K562 (cell line): ENCODE measurements around the gene FITM1. TPM values are rescaled to one million over a fixed set of nuclear protein-coding genes. Genes with fewer than 3 reads are reported as not detected.
A peak's percentile ranks its signal among the peaks of the same experiment; 100 is the strongest.

Source experiments
- ARID3B ChIP-seq: fragments of 250-450 bp; sonication (Bioruptor Pico); IDR thresholded peaks from 2 replicates; pipeline ENCODE4 v1.4.0; 2020; ENCODE audit warnings: borderline replicate concordance
- CBFA2T2 ChIP-seq: fragments of 450-650 bp; conservative IDR thresholded peaks from 2 replicates; pipeline ENCODE4 v1.6.1; 2017; ENCODE audit warnings: mild to moderate bottlenecking
- CEBPB ChIP-seq: fragments of 450-650 bp; IDR thresholded peaks from 2 replicates; pipeline ENCODE4 v1.6.1; 2016; ENCODE audit warnings: missing genetic modification characterization, missing compliant biosample characterization
- CSDE1 ChIP-seq, 2 experiments: fragments of 450-650 bp; IDR thresholded peaks; 2 replicates each; pipeline ENCODE4 v1.6.1; 2016; ENCODE audit warnings: mild to moderate bottlenecking in 1 of 2
- E4F1 ChIP-seq: fragments of 250-450 bp; sonication (Bioruptor Pico); IDR thresholded peaks from 2 replicates; pipeline ENCODE4 v1.5.0; 2021; ENCODE audit warnings: mild to moderate bottlenecking, borderline replicate concordance
- KAT8 ChIP-seq: fragments of 450-650 bp; IDR thresholded peaks from 2 replicates; pipeline ENCODE4 v1.6.1; 2016; ENCODE audit warnings: low read depth, mild to moderate bottlenecking
- KDM4B ChIP-seq, 2 experiments: fragments of 450-650 bp in 1 of 2; sonication (generic) in 1 of 2; IDR thresholded peaks; 2 replicates each; pipeline ENCODE4 v1.6.1; 2016 to 2017; ENCODE audit warnings: borderline replicate concordance in 2 of 2, antibody characterized with exemption in 1 of 2, low read depth in 1 of 2, mild to moderate bottlenecking in 1 of 2
- MEF2D ChIP-seq: conservative IDR thresholded peaks from 2 replicates; pipeline ENCODE4 v1.6.1; 2016; ENCODE audit warnings: low read depth, missing genetic modification characterization, missing compliant biosample characterization
- PREB ChIP-seq: sonication (generic); formaldehyde crosslinking; IDR thresholded peaks from 2 replicates; pipeline ENCODE4 v1.8.1; 2023; ENCODE audit warnings: mild to moderate bottlenecking, missing genetic modification reagents
- SIRT6 ChIP-seq: IDR thresholded peaks from one replicate; pipeline ENCODE4 v1.6.1; 2012; ENCODE audit warnings: low read depth, mild to moderate bottlenecking, control low read depth, inconsistent platforms, low read length, moderate library complexity
- SMAD1 ChIP-seq: fragments of 150-350 bp; IDR thresholded peaks from 2 replicates; pipeline ENCODE4 v1.6.1; 2014; ENCODE audit warnings: low read length, low read depth; ENCODE audit not compliant: partially characterized antibody
- TAF9B ChIP-seq: fragments of 450-650 bp; IDR thresholded peaks from 2 replicates; pipeline ENCODE4 v1.6.1; 2018; ENCODE audit warnings: mild to moderate bottlenecking; ENCODE audit not compliant: partially characterized antibody
- YY1 ChIP-seq, 3 experiments: IDR thresholded peaks; 2 replicates each; pipeline ENCODE4 v1.6.1; 2011; ENCODE audit warnings: low read length in 2 of 3, mild to moderate bottlenecking in 2 of 3, moderate library complexity in 2 of 3, borderline replicate concordance in 1 of 3, control low read depth in 1 of 3, low read depth in 1 of 3; ENCODE audit not compliant: insufficient read depth in 3 of 3, insufficient replicate concordance in 2 of 3, control insufficient read depth in 1 of 3, insufficient read length in 1 of 3; ENCODE audit errors: extremely low read depth in 1 of 3
- ZC3H4 ChIP-seq: sonication (generic); formaldehyde crosslinking; IDR thresholded peaks from 2 replicates; pipeline ENCODE4 v1.9.0; 2021; ENCODE audit warnings: missing genetic modification reagents, borderline replicate concordance
- ZNF592 ChIP-seq: fragments of 450-650 bp; IDR thresholded peaks from 2 replicates; pipeline ENCODE4 v1.6.1; 2017; ENCODE audit warnings: antibody characterized with exemption, mild to moderate bottlenecking
- ZNF76 ChIP-seq: fragments of 250-450 bp; sonication (Bioruptor Pico); IDR thresholded peaks from 2 replicates; pipeline ENCODE4 v1.4.0; 2020; ENCODE audit warnings: mild to moderate bottlenecking, moderate library complexity, borderline replicate concordance
- ZNF778 ChIP-seq: fragments of 450-650 bp; formaldehyde crosslinking; IDR thresholded peaks from 2 replicates; pipeline ENCODE4 v1.4.0; 2020; ENCODE audit warnings: mild to moderate bottlenecking, moderate library complexity
- ZNF830 ChIP-seq: fragments of 250-450 bp; sonication (Bioruptor Pico); IDR thresholded peaks from 2 replicates; pipeline ENCODE4 v1.5.0; 2021; ENCODE audit warnings: mild to moderate bottlenecking
- polyA plus RNA-seq, 8 experiments: library from polyadenylated mRNA; depleted of rRNA in 4 of 8; stranded (reverse) in 5 of 8; unstranded in 3 of 8; fragments of >200 nt; fragmentation: Nextera tagmentation in 2 of 8; fragmentation: Illumina TruSeq in 1 of 8; extraction: Ambion mirVana in 2 of 8; extraction: Trizol in 1 of 8; gene quantifications; 2 replicates each; pipeline versions ENCODE4 v1.2.1 to v1.2.3, GENCODE V29; 2011 to 2014; ENCODE audit warnings: inconsistent platforms in 1 of 8, missing spikeins in 1 of 8
- total RNA-seq, 7 experiments: library from RNA; depleted of rRNA in 6 of 7; stranded (reverse); fragments of >200 nt in 6 of 7; fragmentation: Illumina TruSeq in 2 of 7; extraction: Trizol in 2 of 7; gene quantifications; 2 replicates each; pipeline versions ENCODE4 v1.2.1 to v1.2.3, GENCODE V29; 2011 to 2021; ENCODE audit warnings: low replicate concordance in 1 of 7

The FITM1 gene
- total and polyA plus RNA-seq, 9 of the 15 experiments (the other 6 are each of a cell fraction or from before 2014, with no cell fraction given), result 0.09 to 0.20 TPM; not detected in 7

- no peak for TF ChIP-seq SIRT6
- peak in 2 of 3 experiments; percentile 9 to 42 for TF ChIP-seq YY1 (IDR thresholded peaks at IDR 0.05; ENCODE audit: borderline replicate concordance in 1 of 3, control insufficient read depth in 1 of 3, extremely low read depth in 1 of 3, insufficient read depth in 3 of 3, insufficient read length in 1 of 3, insufficient replicate concordance in 2 of 3, low read depth in 1 of 3, low read length in 2 of 3)
- TF ChIP-seq PREB (CRISPR knock-in tag), result no peak
- no peak for TF ChIP-seq TAF9B
- TF ChIP-seq CEBPB (tag), result peak; percentile 90
- no peak for TF ChIP-seq ZC3H4 (CRISPR knock-in tag)
- TF ChIP-seq KAT8, result no peak
- no peak for TF ChIP-seq ZNF76 (CRISPR knock-in tag)
- TF ChIP-seq MEF2D, result no peak
- no peak for TF ChIP-seq ZNF830 (CRISPR knock-in tag)
- no peak for TF ChIP-seq ARID3B (CRISPR knock-in tag)
- TF ChIP-seq E4F1 (CRISPR knock-in tag), result no peak
- TF ChIP-seq KDM4B (IDR thresholded peaks at IDR 0.05; ENCODE audit: borderline replicate concordance in 2 of 2, low read depth in 1 of 2), result no peak
- TF ChIP-seq CSDE1 (IDR thresholded peaks at IDR 0.05), result no peak
- peak; percentile 29 for TF ChIP-seq SMAD1
- no peak for TF ChIP-seq ZNF592
- TF ChIP-seq CBFA2T2, result no peak
- TF ChIP-seq ZNF778, result no peak
Observed at GRCh38 chr14:24113801-24114531, 16.5 kb upstream of the FITM1 start (continued).
